Inflammatory macrophage treated with lipopolysaccharide for 4 hours (primary cell): ENCODE measurements around the gene FAM181B.
"Not testable (repeated sequence)": the region's sequence is repeated elsewhere in the genome, so short reads cannot be mapped to it uniquely, and the experiment has no call there.

Source experiments
- DNase-seq: peaks from one replicate; pipeline ENCODE4 v3.0.0-alpha.2; 2020

FAM181B gene

DNA sequence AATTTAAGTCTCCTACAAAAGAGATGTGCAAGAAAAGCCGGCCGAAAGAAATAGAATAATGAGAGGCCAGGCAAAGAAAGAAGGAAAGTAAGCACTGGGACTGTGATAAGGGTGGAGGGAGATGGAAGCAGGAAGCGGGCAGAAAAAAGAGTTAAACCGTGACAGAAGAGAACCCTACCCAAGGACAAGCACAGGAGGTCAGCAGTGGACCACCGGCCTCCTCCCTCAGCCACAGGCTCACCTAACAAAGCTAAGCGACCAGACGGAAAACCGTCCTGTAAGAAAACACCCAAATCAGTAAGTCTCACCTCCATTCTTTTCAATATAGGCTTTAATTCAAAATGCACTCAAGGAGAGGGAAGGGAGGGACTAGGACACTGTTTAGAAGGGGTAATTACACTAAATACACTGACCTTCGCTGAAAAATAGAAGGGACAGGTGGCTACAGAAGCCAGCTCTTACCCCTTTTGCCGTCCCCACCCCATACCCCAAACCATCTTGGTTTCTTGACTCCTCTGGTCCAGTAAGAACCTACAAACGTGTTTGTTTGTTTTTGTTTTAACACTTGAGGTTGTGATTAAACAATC is 1.9 kb downstream of the FAM181B start:
- no peak for DNase-seq

- no peak for DNase-seq
Observed at GRCh38 chr11:82730754-82731153, 2.9 kb downstream of the FAM181B start.

GRCh38 chr11:82730286-82730685 is 3.4 kb downstream of the FAM181B start:
- no peak for DNase-seq

DNA sequence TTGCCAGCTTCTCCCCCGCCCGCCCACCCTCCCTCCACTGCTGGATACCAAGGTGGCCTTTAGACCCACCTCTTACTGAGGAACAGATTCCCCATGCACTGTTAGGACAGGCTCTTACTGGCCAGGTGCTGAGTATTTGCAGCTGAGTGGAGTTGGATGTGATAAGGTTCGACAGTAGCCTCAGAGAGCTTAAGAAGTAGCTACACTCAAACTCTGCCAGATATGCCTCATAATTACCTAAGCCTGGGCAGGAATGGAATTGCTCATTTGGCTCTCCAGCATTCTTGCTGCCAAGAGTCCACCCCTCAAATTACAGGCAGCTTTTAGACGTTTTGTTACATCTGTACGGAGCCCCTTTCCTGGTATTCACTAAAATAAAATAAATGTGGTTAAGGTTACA is 9.6 kb downstream of the FAM181B start:
- DNase-seq, result no peak

DNA sequence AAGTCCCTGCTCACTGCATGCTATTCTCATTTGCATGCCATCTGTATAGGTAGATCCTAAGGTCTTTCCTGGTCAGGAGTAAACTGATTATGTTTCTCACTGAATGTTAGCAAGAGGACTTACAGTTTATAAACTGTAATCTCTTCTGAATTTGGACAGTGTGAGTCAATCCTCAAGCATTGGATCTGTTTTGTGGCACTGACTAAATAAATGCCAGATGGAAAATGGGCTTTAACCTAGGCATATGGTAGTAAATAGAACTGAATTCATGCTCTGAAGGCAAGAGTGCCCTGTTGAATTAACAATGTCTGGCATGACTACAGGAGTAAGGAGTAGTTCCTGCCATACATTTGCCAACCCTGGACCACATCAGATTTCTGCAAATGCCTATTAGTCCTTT is 11.4 kb downstream of the FAM181B start:
- no peak for DNase-seq

GRCh38 chr11:82720267-82721065 is 13.2 kb downstream of the FAM181B start:
- DNase-seq, result no peak

- no peak for DNase-seq
Observed at GRCh38 chr11:82719361-82720105, 14.1 kb downstream of the FAM181B start.

GRCh38 chr11:82718821-82719220 is 14.8 kb downstream of the FAM181B start:
- peak; percentile 16 for DNase-seq

DNA sequence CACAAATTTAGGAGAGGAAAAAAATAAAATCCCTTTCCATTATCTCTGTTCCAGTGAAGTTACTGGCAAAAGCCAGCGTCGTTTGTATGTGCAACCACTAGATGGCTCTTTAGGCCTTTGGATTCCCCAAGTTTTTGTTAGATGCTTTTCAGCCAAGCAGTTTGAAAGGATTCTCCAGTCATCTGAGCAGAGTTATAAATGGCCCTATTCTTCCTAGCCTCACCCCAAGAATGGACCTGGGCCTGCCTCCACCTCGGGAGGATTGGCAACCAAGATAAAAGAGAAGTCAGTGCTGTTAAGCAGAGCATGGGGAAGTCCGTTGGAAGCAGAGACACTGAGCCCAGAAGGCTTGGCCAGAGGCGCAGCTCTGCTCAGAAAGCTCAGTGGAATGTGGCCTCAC is 15.4 kb downstream of the FAM181B start:
- peak; percentile 16 for DNase-seq

DNA sequence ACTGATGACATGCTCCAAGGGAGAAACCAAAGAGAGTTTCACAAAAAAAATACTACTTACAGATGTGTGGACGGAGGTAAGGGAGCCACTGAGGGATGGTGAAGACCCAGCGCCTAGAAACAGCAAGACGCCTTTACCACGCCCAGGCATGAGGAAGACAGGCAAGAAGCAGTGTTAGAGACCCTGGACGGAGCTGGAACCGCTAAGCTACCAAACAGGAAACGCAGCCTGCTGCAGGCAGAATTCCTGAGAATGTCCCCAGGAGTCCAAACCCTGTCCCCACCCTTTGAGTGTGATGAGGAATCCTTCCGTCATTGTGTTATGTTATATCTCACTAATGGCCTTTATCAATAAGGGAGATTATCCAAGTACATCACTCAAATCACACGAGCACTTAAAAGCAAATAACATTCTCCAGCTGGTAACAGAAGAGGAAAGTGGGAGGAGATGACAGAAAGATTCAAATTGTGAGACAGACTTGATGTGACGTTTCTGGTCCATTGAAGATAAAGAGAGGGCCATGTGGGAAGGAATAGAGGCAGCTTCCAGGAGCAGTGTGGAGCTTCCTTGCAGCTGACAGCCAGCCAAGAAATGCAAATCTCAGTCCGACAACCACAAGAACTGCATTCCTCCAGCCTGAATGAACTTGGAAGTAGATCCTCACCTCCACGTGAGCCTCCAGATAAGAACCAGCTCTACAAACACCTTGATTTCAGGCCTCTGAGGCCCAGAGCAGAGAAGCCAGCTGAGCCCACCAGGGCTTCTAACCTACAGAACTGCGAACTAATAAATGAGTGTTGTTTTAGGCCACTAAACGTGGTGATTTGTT is 19.1 kb downstream of the FAM181B start:
- DNase-seq, result no peak

DNA sequence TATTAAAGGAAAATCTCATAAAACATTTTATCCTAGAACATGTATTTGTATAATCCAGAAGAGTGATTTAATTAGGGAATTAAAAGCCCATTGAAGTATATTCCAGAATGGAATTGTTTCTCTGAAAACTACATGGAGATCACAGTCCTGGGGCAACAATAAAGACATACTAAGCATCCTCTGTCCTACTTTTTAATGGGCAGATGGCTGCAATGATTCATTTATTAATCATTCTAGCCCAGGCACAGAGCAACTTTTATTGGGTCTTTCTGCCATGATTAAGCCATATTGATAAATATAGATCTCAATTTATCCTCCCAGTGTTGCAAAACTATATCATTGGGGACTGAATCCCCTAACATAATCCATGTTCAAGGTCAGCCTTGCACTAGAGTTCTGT is 22.0 kb downstream of the FAM181B start:
- DNase-seq, result no peak

GRCh38 chr11:82703796-82704195 is 29.9 kb downstream of the FAM181B start:
- DNase-seq, result no peak

DNA sequence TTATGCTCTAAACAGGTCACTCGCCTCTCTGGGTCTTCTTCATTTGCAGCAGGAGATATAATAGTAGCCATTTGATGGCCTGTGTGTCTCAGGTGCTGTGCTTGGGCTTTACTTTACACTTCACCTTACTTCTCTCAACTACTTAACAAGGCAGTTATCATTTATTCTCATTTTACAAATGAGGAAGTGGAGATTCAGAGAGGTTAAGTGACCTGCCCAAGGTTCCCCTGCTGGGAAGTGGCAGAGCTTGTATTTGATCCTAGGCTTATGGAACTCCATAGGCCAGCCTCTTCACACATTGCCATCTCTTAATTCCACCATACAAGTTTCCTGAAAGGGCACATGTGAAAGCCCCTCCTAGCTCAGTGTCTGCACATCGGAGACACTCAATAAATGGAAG is 30.4 kb downstream of the FAM181B start:
- no peak for DNase-seq

GRCh38 chr11:82701847-82702520 is 31.7 kb downstream of the FAM181B start:
- DNase-seq, result peak; percentile 23

GRCh38 chr11:82698576-82699352 is 34.9 kb downstream of the FAM181B start:
- DNase-seq, result no peak

- no peak for DNase-seq
Observed at GRCh38 chr11:82692981-82693380, 40.7 kb downstream of the FAM181B start.

DNA sequence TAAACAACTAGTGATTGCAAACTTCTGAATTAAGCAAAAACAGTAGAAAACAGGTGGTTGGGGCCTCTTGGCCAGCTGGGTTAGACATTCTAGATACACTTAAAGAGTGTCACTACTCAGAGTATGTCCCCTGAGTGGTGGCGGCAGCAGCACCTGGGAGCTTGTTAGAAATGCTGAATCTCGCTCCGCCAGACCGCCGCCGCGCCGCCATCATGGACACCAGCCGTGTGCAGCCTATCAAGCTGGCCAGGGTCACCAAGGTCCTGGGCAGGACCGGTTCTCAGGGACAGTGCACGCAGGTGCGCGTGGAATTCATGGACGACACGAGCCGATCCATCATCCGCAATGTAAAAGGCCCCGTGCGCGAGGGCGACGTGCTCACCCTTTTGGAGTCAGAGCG is 44.3 kb downstream of the FAM181B start:
- not testable (repeated sequence) for DNase-seq

DNA sequence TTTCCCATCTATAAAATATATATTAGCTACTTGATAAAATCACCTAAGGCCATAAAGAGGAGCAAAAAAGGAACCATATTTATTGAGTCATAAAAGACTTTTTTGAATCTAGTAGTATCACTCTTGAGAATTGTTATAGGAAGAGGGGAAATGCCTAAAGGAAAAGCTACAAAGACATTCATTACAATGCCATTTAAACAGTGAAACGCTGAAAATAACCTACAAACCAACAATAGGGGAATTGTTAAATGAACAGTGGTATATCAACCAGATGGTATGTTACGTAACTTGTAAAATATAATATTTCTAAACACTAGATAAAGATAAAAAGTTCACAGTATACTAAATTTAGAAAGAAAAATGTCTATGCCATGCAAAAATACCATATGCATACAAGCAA is 47.5 kb downstream of the FAM181B start:
- DNase-seq, result no peak

GRCh38 chr11:82683029-82683428 is 50.6 kb downstream of the FAM181B start:
- DNase-seq, result no peak

GRCh38 chr11:82682003-82682751 is 51.5 kb downstream of the FAM181B start:
- peak; percentile 69 for DNase-seq

DNA sequence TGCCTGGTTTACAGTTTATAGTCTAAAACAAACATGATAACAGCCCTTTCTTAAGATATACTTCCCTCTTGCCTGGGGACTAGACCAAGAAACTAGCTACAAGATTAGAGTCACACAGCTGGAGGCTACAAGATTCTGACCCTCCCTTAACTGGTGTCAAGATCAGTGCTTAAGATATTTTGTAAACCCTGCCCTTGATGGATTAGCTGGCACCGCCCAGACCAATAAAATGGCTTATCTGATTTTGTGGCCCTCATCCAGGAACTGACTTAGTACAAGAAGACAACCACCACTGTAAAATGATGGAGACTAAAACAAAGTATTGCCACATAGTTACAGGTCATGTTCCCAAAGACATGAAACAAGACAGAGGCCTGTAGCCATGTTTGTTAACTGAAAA is 53.4 kb downstream of the FAM181B start:
- DNase-seq, result no peak
